Measurements from ENCODE around the gene OSER1.

OSER1 gene

GRCh38 chr20:44180814-44181213, 29.8 kb downstream of the OSER1 start:
- no peak for DNase-seq (ENCODE audit: low read depth, low spot score)

GRCh38 chr20:44176833-44177534, 33.6 kb downstream of the OSER1 start:
- no peak for DNase-seq (ENCODE audit: low read depth, low spot score)

GRCh38 chr20:44174996-44175765, 35.4 kb downstream of the OSER1 start:
- DNase-seq (ENCODE audit: low read depth, low spot score) = no peak

- no peak for DNase-seq (ENCODE audit: low read depth, low spot score)
These were observed 36.7 kb downstream of the OSER1 start for GRCh38 chr20:44173846-44174245.

- DNase-seq (ENCODE audit: low read depth, low spot score) = no peak
These were observed 37.5 kb downstream of the OSER1 start for GRCh38 chr20:44173116-44173515.

GRCh38 chr20:44172572-44172950, 38.0 kb downstream of the OSER1 start:
- no peak for DNase-seq (ENCODE audit: low read depth, low spot score)

GRCh38 chr20:44171775-44172571, 38.6 kb downstream of the OSER1 start:
- no peak for DNase-seq (ENCODE audit: low read depth, low spot score)

GRCh38 chr20:44170816-44171410, 39.7 kb downstream of the OSER1 start:
- DNase-seq (ENCODE audit: low read depth, low spot score) = no peak

GRCh38 chr20:44167736-44168135, 42.8 kb downstream of the OSER1 start:
- no peak for DNase-seq (ENCODE audit: low read depth, low spot score)

GRCh38 chr20:44166477-44166876, 44.1 kb downstream of the OSER1 start:
- no peak for DNase-seq (ENCODE audit: low read depth, low spot score)

GRCh38 chr20:44166008-44166407, 44.6 kb downstream of the OSER1 start:
- DNase-seq (ENCODE audit: low read depth, low spot score) = no peak

GRCh38 chr20:44160133-44160532, 50.4 kb downstream of the OSER1 start:
- no peak for DNase-seq (ENCODE audit: low read depth, low spot score)

- no peak for DNase-seq (ENCODE audit: low read depth, low spot score)
These were observed 50.9 kb downstream of the OSER1 start for GRCh38 chr20:44159711-44160110.

- no peak for DNase-seq (ENCODE audit: low read depth, low spot score)
These were observed 51.4 kb downstream of the OSER1 start for GRCh38 chr20:44159125-44159524.

GRCh38 chr20:44157061-44157460, 53.5 kb downstream of the OSER1 start:
- no peak for DNase-seq (ENCODE audit: low read depth, low spot score)

GRCh38 chr20:44154521-44155001, 56.0 kb downstream of the OSER1 start:
- no peak for DNase-seq (ENCODE audit: low read depth, low spot score)

GRCh38 chr20:44153636-44154043, 56.9 kb downstream of the OSER1 start:
- DNase-seq (ENCODE audit: low read depth, low spot score) = no peak

GRCh38 chr20:44151621-44152416, 58.8 kb downstream of the OSER1 start:
- DNase-seq (ENCODE audit: low read depth, low spot score) = no peak

GRCh38 chr20:44146272-44146671, 64.3 kb downstream of the OSER1 start:
- DNase-seq (ENCODE audit: low read depth, low spot score) = no peak

Measured in activated CD4-positive, CD25-positive, alpha-beta regulatory T cell treated with anti-CD3 and anti-CD28 coated beads, Interleukin-2, amount 50 U/mL, for 16 hours (primary cell).